ENCODE measurements around the gene CTNNA3. TPM values are rescaled to one million over a fixed set of nuclear protein-coding genes. Genes with fewer than 3 reads are reported as not detected.

Gene CTNNA3
- total RNA-seq, 1 donor from 2014 or later: 0.30 TPM

- Mint-ChIP-seq H3K27me3 (ENCODE audit: unreplicated experiment) (peaks cover 4% of the 10 kb centered on the region), H3K4me1 (ENCODE audit: unreplicated experiment) (peaks cover 4% of the 10 kb centered on the region), H3K27ac (ENCODE audit: unreplicated experiment) (no peak overlapping the region), H3K4me3 (ENCODE audit: unreplicated experiment) (no peak overlapping the region), H3K36me3 (ENCODE audit: unreplicated experiment) (no peaks in the 10 kb centered on the region), H3K9me3 (ENCODE audit: unreplicated experiment) (no peaks in the 10 kb centered on the region)
- no peak for TF ChIP-seq CTCF (IDR thresholded peaks at IDR 0.05)
- no peak for DNase-seq (ENCODE audit: extremely low spot score, unreplicated experiment)
Measured at GRCh38 chr10:65903620-65904019, 1792.4 kb downstream of the CTNNA3 start.

GRCh38 chr10:65900271-65900670 is 1795.7 kb downstream of the CTNNA3 start:
- Mint-ChIP-seq H3K9me3 (ENCODE audit: unreplicated experiment) (no peaks in the 10 kb centered on the region), H3K4me3 (ENCODE audit: unreplicated experiment) (no peak overlapping the region)

GRCh38 chr10:65898055-65898454 is 1797.9 kb downstream of the CTNNA3 start:
- no peaks in the 10 kb centered on the region for H3K36me3 Mint-ChIP-seq (ENCODE audit: unreplicated experiment)

More at GRCh38 chr10:65900271-65900670, 1795.7 kb downstream of the CTNNA3 start:
- DNase-seq (ENCODE audit: extremely low spot score, unreplicated experiment): no peak
- peaks cover 13% of the 10 kb centered on the region for H3K27me3 Mint-ChIP-seq (ENCODE audit: unreplicated experiment)
- no peaks in the 10 kb centered on the region for H3K4me1 Mint-ChIP-seq (ENCODE audit: unreplicated experiment)
- no peak overlapping the region for H3K27ac Mint-ChIP-seq (ENCODE audit: unreplicated experiment)
- H3K36me3 Mint-ChIP-seq (ENCODE audit: unreplicated experiment): no peaks in the 10 kb centered on the region
- no peak for TF ChIP-seq CTCF (IDR thresholded peaks at IDR 0.05)

GRCh38 chr10:65894961-65895360 is 1801.0 kb downstream of the CTNNA3 start:
- Mint-ChIP-seq H3K36me3 (ENCODE audit: unreplicated experiment) (no peaks in the 10 kb centered on the region), H3K4me1 (ENCODE audit: unreplicated experiment) (no peaks in the 10 kb centered on the region), H3K27ac (ENCODE audit: unreplicated experiment) (no peak overlapping the region), H3K4me3 (ENCODE audit: unreplicated experiment) (no peak overlapping the region), H3K9me3 (ENCODE audit: unreplicated experiment) (no peaks in the 10 kb centered on the region), H3K27me3 (ENCODE audit: unreplicated experiment) (peaks cover 11% of the 10 kb centered on the region)
- no peak for TF ChIP-seq CTCF (IDR thresholded peaks at IDR 0.05)
- no peak for DNase-seq (ENCODE audit: extremely low spot score, unreplicated experiment)

More at GRCh38 chr10:65898055-65898454, 1797.9 kb downstream of the CTNNA3 start:
- Mint-ChIP-seq H3K27ac (ENCODE audit: unreplicated experiment) (no peak overlapping the region), H3K4me3 (ENCODE audit: unreplicated experiment) (no peak overlapping the region), H3K9me3 (ENCODE audit: unreplicated experiment) (no peaks in the 10 kb centered on the region), H3K27me3 (ENCODE audit: unreplicated experiment) (peaks cover 13% of the 10 kb centered on the region), H3K4me1 (ENCODE audit: unreplicated experiment) (no peaks in the 10 kb centered on the region)
- no peak for TF ChIP-seq CTCF (IDR thresholded peaks at IDR 0.05)
- DNase-seq (ENCODE audit: extremely low spot score, unreplicated experiment): no peak

- DNase-seq (ENCODE audit: extremely low spot score, unreplicated experiment): no peak
- H3K36me3 Mint-ChIP-seq (ENCODE audit: unreplicated experiment): no peaks in the 10 kb centered on the region
- H3K9me3 Mint-ChIP-seq (ENCODE audit: unreplicated experiment): no peaks in the 10 kb centered on the region
- no peak overlapping the region for H3K27ac Mint-ChIP-seq (ENCODE audit: unreplicated experiment)
- TF ChIP-seq CTCF (IDR thresholded peaks at IDR 0.05): no peak
- H3K4me3 Mint-ChIP-seq (ENCODE audit: unreplicated experiment): no peak overlapping the region
- H3K4me1 Mint-ChIP-seq (ENCODE audit: unreplicated experiment): no peaks in the 10 kb centered on the region
- peaks cover 8% of the 10 kb centered on the region for H3K27me3 Mint-ChIP-seq (ENCODE audit: unreplicated experiment)
Measured at GRCh38 chr10:65894379-65894778, 1801.6 kb downstream of the CTNNA3 start.
